ENCODE results near the gene LIN7B.

Gene LIN7B

DNA sequence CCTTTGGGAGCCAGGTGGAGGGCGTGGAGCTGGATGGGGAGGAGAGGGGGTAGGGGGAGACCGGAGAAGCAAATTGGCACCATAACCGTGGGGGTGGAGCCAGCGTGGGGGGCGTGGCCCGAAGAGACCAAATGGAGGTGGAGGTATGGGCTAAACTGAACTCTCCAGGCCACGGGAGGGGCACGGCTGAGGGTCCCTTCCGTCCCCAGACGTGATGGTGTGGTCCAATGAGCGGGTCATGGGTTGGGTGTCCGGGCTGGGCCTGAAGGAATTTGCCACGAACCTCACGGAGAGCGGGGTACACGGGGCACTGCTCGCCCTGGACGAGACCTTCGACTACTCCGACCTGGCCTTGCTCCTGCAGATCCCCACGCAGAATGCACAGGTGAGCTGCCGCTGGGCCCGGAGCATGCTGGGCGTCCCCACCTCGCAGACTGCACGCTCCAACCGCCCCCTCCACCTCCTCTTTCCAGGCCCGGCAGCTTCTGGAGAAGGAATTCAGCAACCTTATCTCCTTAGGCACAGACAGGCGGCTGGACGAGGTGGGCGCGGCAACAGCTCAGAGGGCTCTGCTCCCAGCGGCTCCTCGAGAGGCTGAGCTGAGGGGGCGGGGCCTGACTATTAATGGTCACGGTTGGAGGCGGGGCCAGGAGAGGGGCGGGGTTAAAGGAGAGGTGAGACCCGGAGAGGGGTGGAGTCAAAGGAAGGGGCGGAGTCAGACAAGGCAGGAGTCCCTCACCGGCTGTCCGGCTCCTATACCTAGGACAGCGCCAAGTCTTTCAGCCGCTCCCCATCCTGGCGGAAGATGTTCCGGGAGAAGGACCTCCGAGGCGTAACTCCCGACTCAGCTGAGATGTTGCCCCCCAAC, 34.8 kb downstream of the LIN7B start:
- DNase-seq = peak; percentile 85 to 93

DNA sequence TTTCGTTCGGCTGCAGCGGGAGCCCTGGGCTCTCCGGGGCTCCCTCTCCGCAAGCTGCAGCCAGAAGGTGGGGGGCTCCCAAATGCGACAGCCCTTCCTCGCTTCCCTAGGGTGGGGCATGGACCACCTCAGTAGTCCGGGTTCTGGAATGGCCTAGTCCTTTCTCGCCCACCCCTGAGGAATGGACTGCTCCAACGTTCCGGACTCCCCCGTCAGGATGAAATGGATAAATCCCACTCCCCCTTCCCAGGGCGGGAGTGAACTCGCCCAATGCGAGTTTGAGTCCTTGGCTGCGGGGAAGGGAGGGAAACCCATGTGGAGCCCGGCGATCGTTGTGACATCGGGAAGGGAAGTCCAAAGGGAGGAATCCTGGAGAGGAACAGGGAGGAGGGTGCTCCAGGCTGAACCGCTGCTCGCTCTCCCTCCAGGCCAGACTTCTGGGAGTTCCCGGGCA, 35.5 kb downstream of the LIN7B start:
- peak in 1 of 2 experiments; percentile 45 for DNase-seq

DNA sequence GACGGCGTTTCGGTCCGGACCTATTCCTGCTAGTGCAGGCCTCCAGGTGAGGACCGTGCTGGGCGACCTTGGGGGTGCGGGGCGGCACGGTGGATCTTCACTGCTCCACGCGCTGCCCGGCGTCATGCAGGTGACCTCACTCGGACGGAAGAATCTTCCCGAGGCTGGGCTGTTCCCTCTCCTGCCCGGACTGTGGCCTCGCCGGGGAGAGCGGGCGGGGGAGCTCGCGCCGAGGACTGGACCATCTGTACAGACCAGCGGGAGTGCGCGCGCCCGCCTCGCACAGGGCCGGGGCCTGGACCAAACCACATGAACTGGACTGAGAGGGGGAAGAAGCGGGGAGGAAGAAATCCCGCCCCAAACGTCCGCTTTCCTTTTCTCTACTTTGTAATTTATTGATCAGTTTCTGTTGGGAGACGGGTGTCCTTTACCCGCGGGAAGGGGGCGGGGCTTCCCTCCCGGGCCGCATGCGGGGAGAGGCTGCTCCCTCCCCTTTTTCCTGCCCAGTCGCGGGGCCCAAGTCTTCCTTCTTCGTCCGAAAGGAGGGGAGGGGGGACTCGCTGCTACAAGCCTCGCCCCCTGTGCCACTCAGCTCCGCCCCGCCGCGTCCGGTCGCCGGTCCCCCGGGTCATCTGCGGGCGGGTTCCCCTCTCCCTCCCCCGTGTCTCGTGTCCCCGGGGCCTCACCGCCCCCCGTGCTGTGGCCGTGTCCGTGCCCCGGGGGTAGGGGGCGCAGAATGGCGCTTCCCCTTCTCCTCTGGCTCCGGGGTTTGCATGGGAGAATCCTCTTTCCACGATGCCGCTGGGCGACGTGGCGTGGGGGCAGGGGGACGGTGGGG, 36.2 kb downstream of the LIN7B start:
- DNase-seq = peak; percentile 26 to 59

DNA sequence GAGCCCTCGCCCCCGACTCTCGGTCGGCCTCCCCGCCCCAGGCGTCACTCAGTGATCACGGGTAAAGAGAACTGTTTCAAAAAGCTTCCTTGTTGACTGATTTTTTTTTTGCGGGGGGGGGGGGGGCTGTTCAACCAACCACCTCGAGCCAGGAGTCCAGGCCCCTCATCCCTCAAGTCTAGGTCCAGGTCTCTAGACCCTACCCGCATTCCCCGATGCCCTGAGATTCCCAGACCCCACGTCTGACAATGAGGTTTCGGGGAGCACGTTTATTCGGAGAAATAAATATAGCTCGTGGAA, 36.7 kb downstream of the LIN7B start:
- DNase-seq = no peak

DNA sequence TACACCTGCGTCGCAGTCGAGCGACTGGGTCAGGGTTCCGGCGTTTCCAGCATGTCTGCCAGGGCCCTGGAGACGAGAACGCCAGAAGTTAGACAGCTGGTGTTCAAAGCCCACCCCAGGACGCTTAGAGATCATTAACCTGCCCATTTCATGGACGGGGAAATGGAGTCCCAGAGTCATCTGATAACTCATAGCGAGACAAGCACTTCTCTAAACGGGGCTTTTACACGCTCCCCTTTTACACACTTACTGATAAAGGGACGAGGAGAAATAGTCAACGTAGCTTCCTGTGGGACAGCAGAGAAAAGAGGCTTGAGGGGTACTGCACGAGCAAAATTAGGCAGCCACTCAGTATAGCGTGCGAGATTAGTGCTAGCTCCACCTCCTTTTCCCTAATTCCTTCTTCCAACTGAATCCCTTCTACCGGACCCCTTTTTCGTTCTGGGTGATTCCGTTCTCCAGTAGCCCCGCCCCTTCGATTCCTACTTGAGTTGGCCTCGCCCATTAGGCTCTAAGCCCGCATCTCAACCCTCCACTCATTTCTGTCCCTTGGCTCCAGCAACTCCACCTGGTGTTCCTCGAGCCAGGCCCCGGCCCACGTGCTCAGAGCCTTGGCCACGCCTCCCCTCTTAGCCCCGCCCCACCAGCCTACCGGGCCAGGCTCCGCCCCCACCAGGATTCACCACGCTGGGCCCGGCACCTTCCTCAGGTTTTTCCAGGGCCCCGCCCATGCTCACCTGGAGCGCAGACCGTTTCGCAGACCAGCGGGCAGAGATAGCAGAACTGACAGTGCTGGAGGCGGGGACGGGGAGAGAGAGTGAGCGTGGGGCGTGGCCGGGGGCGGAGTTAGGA, 37.3 kb downstream of the LIN7B start:
- DNase-seq = peak in 1 of 2 experiments; percentile 8

DNA sequence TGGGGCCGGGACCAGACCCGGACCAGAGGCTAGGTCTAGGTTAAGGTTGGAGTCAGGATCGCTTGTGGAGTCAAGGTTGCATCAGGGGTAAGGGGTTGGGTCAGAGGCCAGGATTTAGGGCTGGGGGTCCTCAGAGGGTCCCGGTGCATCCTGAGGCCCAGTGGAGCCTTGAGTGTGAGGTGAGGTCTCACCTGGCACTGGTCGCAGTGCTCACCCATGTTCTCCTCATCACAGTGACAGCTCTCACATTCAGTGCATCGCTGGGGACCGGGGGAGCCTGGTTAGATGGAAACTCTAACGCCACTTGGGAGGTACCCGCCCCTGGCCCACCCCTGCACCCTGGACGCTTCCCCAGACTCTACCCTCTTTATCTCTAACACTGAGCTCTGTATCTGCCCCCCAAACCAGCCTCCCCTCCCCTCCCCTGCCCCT, 38.0 kb downstream of the LIN7B start:
- DNase-seq = no peak

DNA sequence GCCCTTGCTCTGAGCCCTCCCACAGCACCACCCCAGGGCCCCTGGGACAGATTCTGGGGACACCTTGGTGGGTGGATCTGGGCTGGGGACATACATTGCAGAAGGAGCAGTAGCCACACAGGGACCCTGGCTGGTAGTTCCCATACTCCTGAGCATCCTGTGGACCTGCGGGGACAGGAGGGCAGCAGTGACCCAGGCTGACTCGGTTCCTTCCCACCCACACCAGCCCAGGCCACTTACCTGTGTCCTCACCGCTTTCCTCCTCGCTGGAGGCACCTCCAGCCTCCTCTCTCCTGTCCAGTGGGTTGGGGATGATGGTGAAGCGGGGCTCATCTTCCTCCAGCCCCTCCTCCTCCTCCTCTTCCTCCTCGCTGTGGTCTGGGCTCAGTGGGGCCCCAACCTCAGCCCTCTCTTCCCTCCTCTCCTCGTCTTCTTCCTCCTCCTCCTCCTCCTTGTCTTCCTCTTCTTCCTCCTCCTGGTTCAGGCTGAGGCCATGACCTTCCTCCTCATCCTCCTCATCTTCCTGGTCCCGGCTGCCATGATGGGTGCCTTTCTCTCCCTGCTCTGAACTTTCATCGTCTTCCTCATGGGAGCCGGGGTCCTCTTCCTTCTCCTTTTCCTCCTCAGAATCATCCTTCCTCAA, 39.1 kb downstream of the LIN7B start:
- DNase-seq = no peak

DNA sequence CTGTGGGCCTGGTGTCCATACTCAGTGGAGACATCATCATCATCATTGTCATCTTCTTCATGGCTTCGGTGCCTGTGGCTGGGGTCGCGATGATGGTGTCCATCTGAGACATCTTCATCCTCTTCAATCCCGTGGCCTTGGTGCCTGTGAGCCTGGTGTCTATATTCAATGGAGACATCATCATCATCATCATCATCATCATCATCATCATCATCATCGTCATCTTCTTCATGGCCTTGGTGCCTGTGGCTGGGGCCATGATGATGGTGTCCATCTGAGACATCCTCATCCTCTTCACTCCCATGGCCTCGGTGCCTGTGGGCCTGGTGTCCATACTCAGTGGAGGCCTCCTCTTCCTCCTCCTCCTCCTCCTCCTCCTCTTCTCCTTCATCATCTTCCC, 40.1 kb downstream of the LIN7B start:
- DNase-seq = no peak

DNA sequence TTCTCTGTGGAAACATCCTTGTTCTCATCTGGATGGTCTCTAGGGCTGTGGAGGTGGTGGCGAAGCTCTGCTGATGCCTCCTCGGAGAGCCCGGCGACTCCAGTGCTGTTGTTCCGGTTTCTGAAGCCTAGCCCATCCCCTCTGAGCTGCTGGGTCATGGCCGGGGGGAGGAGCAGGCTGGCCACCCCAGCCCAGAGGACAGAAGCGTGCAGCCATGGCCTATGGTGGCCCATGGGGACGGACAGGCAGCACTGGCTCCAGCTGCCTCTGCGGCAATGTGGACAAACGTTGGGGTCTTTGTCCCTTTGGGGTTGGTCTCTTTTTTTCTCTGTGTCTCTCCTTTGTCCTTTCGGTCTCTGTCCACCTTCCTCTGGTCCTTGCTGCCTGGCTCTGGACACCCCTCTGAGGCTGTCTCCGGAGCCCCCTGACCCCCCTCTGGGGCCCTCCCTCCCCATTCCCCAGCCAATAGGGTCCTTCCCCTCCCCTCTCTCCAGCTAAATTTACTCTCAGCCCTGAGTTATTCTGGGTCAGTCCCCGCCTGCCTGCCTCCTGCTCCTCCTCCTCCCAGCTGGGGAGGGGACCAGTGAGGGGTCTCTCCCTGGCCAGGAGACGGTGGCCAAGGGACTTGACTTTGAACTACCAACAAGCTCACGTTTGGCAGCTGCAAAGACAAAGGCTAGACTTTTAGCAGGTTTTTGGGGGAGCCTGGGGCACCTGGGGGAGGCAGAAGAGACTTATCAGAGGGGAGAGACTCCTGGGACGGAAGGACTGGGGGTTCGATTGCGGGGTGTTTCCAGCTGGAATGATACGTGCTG, 41.0 kb downstream of the LIN7B start, which contains the start of gene HRC:
Gene HRC (minus strand): TSS at position 392 of the 815 bp plus-strand sequence. CDS start 159 bp downstream, at position 233.
- no peak for DNase-seq

DNA sequence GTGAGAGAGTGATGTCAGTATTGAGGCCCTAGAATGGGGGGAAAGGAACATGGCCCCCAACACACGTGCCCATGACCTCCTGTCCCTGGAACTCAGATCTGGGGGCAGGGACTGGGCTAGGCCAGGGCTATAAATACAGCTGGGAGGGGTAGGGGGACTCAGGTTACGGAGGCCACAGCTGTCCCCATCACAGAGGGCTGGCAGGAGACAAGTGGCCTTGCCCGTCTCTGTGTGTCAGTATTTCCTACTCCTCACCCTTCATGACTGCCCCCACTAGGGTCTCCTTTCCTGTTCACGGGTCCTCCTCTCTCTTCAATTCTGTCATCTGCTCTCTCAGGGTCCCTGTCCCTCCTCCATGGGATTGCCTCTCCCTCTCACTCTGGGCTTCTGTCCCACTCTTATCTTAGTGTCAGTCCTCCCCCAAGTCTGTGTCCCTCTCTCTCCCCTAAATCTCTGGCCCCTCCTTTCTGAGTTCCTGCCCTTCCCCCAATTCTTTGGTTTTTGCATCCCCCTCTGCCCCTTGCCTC, 41.7 kb downstream of the LIN7B start:
- no peak for DNase-seq

DNA sequence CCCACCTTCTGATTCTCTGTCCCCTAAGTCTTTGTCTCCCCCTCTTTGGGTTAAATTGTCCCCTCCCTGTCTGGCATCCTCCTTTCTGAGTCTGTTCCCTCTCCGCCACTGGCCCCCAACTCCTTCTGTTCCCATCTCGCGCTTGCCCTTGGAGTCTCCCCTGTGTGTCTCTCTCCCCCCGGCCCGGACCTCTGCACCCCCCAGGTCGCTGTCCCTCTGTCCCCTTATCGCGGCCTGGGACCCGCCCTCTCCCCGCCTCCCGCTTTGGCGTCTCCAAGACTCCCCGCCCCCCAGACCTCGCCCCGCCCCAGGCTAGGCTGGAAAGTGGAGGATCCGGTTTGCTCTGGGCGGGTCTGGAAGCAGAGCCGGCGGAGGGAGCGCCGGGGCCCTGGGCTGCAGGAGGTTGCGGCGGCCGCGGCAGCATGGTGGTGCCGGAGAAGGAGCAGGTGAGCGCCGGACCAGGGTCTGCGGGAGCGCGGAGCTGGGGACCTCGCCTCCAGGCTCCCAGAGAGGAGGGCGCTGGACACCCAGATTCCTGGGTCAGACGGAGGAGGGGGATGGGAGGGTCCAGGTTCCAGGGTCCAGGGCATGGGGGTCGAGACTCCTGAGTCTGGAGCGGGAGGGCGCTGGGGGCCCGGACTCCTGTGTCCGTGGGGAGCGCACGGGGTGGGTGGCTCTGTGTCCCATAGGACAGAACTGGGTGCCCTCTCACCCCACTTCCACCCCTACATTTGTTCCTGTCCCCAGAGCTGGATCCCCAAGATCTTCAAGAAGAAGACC, 43.5 kb downstream of the LIN7B start, which contains the start of gene TRPM4:
Gene TRPM4 (plus strand): TSS at position 348 of the 780 bp plus-strand sequence. CDS start 75 bp downstream, at position 423.
- peak in 1 of 2 experiments; percentile 1 for DNase-seq

DNA sequence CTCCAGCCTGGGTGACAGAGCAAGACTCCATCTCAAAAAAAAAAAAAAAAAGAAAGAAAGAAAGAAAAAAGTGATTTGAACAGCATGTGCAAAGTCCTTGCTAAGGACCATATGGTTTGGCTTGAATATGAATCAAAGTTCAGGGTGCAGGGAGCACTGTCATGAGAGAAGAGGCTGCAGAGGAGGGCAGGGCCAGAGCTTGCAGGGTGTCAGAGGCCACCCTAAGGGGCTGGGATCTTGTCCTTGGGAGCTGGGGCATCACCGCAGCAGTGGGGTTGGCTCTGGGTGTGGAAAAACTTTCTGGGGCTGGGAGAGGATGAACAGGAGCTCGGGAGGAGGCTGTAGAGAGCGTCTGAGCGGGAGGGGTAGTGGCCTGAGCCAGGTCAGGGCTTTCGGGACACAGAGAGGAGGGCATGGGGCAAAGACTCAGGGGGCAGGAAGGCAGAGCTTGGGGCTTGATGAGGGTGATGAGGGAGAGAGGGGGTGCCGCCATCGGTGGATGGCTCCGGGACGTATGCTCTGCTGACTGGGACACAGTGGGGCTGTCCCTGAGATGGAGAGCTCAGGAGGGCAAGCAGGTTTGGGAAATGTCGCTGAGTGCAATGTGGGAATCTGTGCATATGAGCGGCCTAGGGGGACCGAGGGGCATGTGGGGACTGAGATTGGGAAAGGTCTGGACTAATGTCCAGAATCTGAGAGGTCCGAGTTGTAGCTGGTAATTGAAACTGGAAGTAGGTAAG, 46.5 kb downstream of the LIN7B start:
- no peak for DNase-seq

DNA sequence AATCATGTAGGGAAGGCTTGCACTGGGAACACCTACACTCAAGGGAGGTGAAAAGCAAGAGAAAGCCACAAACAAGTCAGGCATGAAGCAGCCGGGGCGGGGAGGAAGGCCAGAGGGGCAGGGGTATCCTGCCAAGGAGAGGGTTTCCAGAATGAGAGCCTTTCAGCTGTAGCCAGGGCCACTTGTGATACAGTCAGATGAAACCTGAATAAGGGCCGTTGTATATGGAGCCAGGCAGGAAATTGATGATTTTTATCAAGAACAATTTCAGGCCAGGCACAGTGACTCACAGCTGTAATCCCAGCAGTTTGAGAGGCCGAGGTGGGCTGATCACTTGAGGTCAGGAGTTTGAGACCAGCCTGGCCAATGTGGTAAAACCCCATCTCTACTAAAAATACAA, 47.8 kb downstream of the LIN7B start:
- no peak for DNase-seq

DNA sequence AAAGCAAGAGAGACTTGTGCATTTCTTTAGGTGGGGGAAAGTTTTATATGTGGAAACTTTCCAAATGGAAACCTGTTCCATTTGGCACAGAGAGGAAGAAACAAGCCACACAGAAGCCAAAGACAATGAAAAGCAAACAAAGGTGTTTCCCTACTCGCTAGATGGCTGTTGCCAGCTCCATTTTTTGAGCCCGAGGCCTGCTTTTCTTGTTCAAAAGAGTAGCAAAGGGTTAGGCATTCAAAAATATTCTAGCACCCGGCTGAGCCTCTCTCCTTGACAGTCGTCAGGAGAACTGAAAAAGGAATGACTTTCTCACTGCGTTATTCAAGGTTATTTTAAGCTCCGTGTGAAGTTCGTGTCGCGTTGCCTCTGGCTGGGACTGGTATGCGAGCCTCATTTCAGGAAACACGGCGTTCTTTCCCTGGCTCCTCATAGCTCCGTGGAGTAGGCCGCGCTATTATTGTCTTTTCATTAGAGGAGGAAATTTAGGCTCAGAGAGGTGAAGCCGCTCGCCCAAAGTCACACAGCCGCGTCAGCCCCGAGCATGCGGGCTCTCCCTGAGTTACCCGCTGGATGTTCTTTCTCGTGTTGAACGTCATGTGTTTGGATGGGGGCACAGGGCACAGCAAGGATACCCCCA, 51.1 kb downstream of the LIN7B start:
- DNase-seq = no peak

DNA sequence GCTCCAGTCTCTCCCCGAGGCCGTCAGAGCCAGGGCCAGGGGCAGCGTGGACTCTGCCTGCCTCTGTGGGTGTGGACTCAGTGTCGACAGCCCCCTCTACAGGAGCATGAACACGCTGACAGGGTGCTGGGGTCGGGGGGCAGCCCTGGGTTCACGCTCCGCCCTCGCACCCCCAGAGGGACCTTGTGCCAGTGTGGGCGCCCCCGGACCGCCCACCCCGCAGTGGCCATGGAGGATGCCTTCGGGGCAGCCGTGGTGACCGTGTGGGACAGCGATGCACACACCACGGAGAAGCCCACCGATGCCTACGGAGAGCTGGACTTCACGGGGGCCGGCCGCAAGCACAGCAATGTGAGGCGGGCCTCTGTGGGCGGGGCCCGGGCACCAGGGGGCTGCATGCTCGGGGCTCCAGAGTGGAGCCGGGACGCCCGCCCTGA, 51.7 kb downstream of the LIN7B start:
- no peak for DNase-seq

DNA sequence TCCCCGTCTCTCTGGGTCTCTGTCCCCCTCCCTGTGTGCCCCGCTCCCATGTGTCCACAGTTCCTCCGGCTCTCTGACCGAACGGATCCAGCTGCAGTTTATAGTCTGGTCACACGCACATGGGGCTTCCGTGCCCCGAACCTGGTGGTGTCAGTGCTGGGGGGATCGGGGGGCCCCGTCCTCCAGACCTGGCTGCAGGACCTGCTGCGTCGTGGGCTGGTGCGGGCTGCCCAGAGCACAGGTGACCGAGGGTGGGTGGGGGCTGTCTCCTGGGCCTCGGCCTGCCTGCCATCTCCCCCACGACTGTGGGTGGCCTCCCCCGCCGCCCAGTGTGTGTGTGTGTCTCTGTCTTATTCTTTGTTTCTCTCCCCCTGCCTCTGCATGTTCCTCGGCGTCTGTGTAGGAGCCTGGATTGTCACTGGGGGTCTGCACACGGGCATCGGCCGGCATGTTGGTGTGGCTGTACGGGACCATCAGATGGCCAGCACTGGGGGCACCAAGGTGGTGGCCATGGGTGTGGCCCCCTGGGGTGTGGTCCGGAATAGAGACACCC, 53.8 kb downstream of the LIN7B start:
- no peak for DNase-seq

All from cerebellar nuclear complex (tissue), 1 donor.